Right atrium auricular region (tissue), 2 donors: ENCODE data around the gene CLIP4. TPM values are rescaled to one million over a fixed set of nuclear protein-coding genes. Genes with fewer than 3 reads are reported as not detected.

Source experiments
- DNase-seq: peaks from one replicate; pipeline ENCODE4 v3.0.0-alpha.2; 2019; ENCODE audit warnings: low spot score
- H3K27ac ChIP-seq, 2 donors: fragments of 200-600 bp; sonication (generic); 1 replicate in 1 of 2; 2 replicates in 1 of 2; pipeline ENCODE4 v1.5.1; 2016 to 2019
- H3K27me3 ChIP-seq, 2 donors: fragments of 200-600 bp; sonication (generic); one replicate each; pipeline versions ENCODE4 v1.5.1 to v1.6.0; 2017 to 2019
- H3K36me3 ChIP-seq: fragments of 200-600 bp; sonication (generic); one replicate; pipeline ENCODE4 v1.5.1; 2016
- H3K4me1 ChIP-seq, 2 donors: fragments of 200-600 bp; sonication (generic); one replicate each; pipeline versions ENCODE4 v1.5.1 to v1.6.0; 2017 to 2019
- H3K4me3 ChIP-seq, 2 donors: fragments of 200-600 bp; sonication (generic); 1 replicate in 1 of 2; 2 replicates in 1 of 2; pipeline ENCODE4 v1.5.1; 2017 to 2019; ENCODE audit warnings: mild to moderate bottlenecking in 1 of 2, moderate library complexity in 1 of 2
- H3K9me3 ChIP-seq, 2 donors: fragments of 200-600 bp; sonication (generic); one replicate each; pipeline ENCODE4 v1.5.1; 2019
- CTCF ChIP-seq, 2 donors: fragments of 200-600 bp; sonication (generic); IDR thresholded peaks; one replicate each; pipeline ENCODE4 v1.5.1; 2019; ENCODE audit warnings: antibody characterized with exemption in 2 of 2
- total RNA-seq, 2 donors: library from RNA; depleted of rRNA; stranded (reverse); fragments of >200 nt; gene quantifications; one replicate each; pipeline ENCODE4 v1.1.0, GENCODE V29; 2016

Gene CLIP4
- total RNA-seq, 2 donors from 2014 or later: 66.5 to 71.0 TPM

- no peak for DNase-seq
- H3K36me3 ChIP-seq: no peaks in the 10 kb centered on the region
- H3K27me3 ChIP-seq: no peaks in the 10 kb centered on the region
- H3K4me1 ChIP-seq: no peaks in the 10 kb centered on the region
- no peaks in the 10 kb centered on the region for H3K9me3 ChIP-seq
- H3K4me3 ChIP-seq: no peak overlapping the region
- H3K27ac ChIP-seq: no peak overlapping the region
- TF ChIP-seq CTCF (IDR thresholded peaks at IDR 0.05): no peak
These were observed 18.2 kb upstream of the CLIP4 start for GRCh38 chr2:29096969-29097368.

DNA sequence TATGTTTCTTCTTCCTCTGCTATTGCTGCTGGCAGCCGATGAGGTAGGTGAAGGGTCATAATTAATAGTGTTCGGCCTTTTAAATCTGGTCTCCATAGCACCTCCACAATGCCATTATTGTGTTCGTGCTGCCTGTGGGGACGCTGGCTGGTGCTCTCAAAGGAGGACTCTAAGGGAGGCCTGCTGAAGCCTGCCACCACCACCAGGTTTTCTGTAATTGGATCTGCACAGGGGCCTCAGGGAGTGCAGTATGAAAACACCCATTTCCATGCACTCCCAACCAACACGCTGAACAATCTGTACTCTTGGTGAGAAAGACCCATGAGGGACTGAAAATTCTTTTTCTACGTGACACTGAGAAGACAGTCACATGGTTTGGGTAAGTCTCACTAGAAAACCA lies 17.6 kb upstream of the CLIP4 start:
- Histone ChIP-seq H3K4me1 (no peaks in the 10 kb centered on the region), H3K27me3 (no peaks in the 10 kb centered on the region), H3K9me3 (no peaks in the 10 kb centered on the region), H3K27ac (no peak overlapping the region), H3K4me3 (no peak overlapping the region), H3K36me3 (no peaks in the 10 kb centered on the region)
- DNase-seq: no peak
- TF ChIP-seq CTCF (IDR thresholded peaks at IDR 0.05): no peak

GRCh38 chr2:29100564-29100963 lies 14.7 kb upstream of the CLIP4 start:
- H3K27me3 ChIP-seq: no peaks in the 10 kb centered on the region
- H3K27ac ChIP-seq: no peak overlapping the region
- no peak for DNase-seq
- H3K4me1 ChIP-seq: no peaks in the 10 kb centered on the region
- no peaks in the 10 kb centered on the region for H3K9me3 ChIP-seq
- H3K36me3 ChIP-seq: no peaks in the 10 kb centered on the region
- no peak for TF ChIP-seq CTCF (IDR thresholded peaks at IDR 0.05)
- no peak overlapping the region for H3K4me3 ChIP-seq

GRCh38 chr2:29104688-29105087 lies 10.5 kb upstream of the CLIP4 start:
- Histone ChIP-seq H3K27ac (no peak overlapping the region), H3K27me3 (no peaks in the 10 kb centered on the region), H3K36me3 (no peaks in the 10 kb centered on the region), H3K9me3 (no peaks in the 10 kb centered on the region), H3K4me1 (no peaks in the 10 kb centered on the region), H3K4me3 (no peak overlapping the region)
- no peak for TF ChIP-seq CTCF (IDR thresholded peaks at IDR 0.05)
- DNase-seq: no peak

GRCh38 chr2:29105375-29105774 lies 9.8 kb upstream of the CLIP4 start:
- Histone ChIP-seq H3K9me3 (no peaks in the 10 kb centered on the region), H3K4me1 (no peaks in the 10 kb centered on the region), H3K27me3 (no peaks in the 10 kb centered on the region), H3K4me3 (no peak overlapping the region), H3K27ac (no peak overlapping the region), H3K36me3 (no peaks in the 10 kb centered on the region)
- no peak for DNase-seq
- no peak for TF ChIP-seq CTCF (IDR thresholded peaks at IDR 0.05)

GRCh38 chr2:29106256-29106655 lies 9.0 kb upstream of the CLIP4 start:
- TF ChIP-seq CTCF (IDR thresholded peaks at IDR 0.05): no peak
- Histone ChIP-seq H3K4me3 (no peak overlapping the region), H3K4me1 (no peaks in the 10 kb centered on the region), H3K9me3 (no peaks in the 10 kb centered on the region), H3K27me3 (no peaks in the 10 kb centered on the region), H3K27ac (no peak overlapping the region), H3K36me3 (no peaks in the 10 kb centered on the region)
- DNase-seq: no peak
